ENCODE data around the gene COA6. TPM values are rescaled to one million over a fixed set of nuclear protein-coding genes. Genes with fewer than 3 reads are reported as not detected.

Gene COA6
- total and polyA plus RNA-seq, 2 of the 13 experiments (the other 11 are each of a cell fraction or from before 2014, with no cell fraction given) = 32.4 to 104 TPM

- TF ChIP-seq ZNF704 (CRISPR knock-in tag; IDR thresholded peaks at IDR 0.05; ENCODE audit: borderline replicate concordance) (no peak), DR1 (CRISPR knock-in tag; IDR thresholded peaks at IDR 0.05) (no peak), STAT6 (CRISPR knock-in tag; IDR thresholded peaks at IDR 0.05; ENCODE audit: borderline replicate concordance) (no peak), ZNF543 (CRISPR knock-in tag; IDR thresholded peaks at IDR 0.05) (no peak), SAP130 (CRISPR knock-in tag; IDR thresholded peaks at IDR 0.05; ENCODE audit: low read depth) (no peak), MIER2 (CRISPR knock-in tag; IDR thresholded peaks at IDR 0.05) (0 out of 2 replicates have a peak, but pooled peaks have one; percentile 20), HOXA9 (CRISPR knock-in tag; IDR thresholded peaks at IDR 0.05; ENCODE audit: borderline replicate concordance) (no peak), HHEX (CRISPR knock-in tag; IDR thresholded peaks at IDR 0.05) (no peak), ZNF883 (CRISPR knock-in tag; IDR thresholded peaks at IDR 0.05; ENCODE audit: not compliant biosample characterization) (no peak), KLF9 (CRISPR knock-in tag; IDR thresholded peaks at IDR 0.05; ENCODE audit: low read depth) (no peak), NR2C2 (CRISPR knock-in tag; IDR thresholded peaks at IDR 0.05; ENCODE audit: borderline replicate concordance) (no peak), MXD4 (CRISPR knock-in tag; IDR thresholded peaks at IDR 0.05) (no peak), SOX6 (IDR thresholded peaks at IDR 0.05) (no peak), SOX6 (CRISPR knock-in tag; IDR thresholded peaks at IDR 0.05) (no peak), ZNF570 (CRISPR knock-in tag; IDR thresholded peaks at IDR 0.05; ENCODE audit: borderline replicate concordance) (no peak), ZSCAN29 (CRISPR knock-in tag; conservative IDR thresholded peaks at IDR 0.05) (0 out of 2 replicates have a peak, but pooled peaks have one; percentile 11), NR1H2 (CRISPR knock-in tag; IDR thresholded peaks at IDR 0.05; ENCODE audit: borderline replicate concordance, low read depth) (no peak), SPEN (CRISPR knock-in tag; IDR thresholded peaks at IDR 0.05; ENCODE audit: low read depth) (no peak), ZFYVE20 (CRISPR knock-in tag; IDR thresholded peaks at IDR 0.05; ENCODE audit: borderline replicate concordance, low read depth) (no peak), CBX2 (IDR thresholded peaks at IDR 0.05; ENCODE audit: low read depth, low read length) (no peak), CBX2 (CRISPR knock-in tag; IDR thresholded peaks at IDR 0.05; ENCODE audit: low read depth) (no peak), GRHL1 (CRISPR knock-in tag; conservative IDR thresholded peaks at IDR 0.05) (no peak), ZNF256 (CRISPR knock-in tag; conservative IDR thresholded peaks at IDR 0.05) (no peak)
- TF ChIP-seq, protein P1, sequence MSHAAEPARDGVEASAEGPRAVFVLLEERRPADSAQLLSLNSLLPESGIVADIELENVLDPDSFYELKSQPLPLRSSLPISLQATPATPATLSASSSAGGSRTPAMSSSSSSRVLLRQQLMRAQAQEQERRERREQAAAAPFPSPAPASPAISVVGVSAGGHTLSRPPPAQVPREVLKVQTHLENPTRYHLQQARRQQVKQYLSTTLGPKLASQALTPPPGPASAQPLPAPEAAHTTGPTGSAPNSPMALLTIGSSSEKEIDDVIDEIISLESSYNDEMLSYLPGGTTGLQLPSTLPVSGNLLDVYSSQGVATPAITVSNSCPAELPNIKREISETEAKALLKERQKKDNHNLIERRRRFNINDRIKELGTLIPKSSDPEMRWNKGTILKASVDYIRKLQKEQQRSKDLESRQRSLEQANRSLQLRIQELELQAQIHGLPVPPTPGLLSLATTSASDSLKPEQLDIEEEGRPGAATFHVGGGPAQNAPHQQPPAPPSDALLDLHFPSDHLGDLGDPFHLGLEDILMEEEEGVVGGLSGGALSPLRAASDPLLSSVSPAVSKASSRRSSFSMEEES (CRISPR knock-in tag; IDR thresholded peaks at IDR 0.05) = no peak
Observed at GRCh38 chr1:234326497-234327366, 46.5 kb upstream of the COA6 start (continued).

Measured in HepG2 (cell line).